HG02763 (cell line): ENCODE data around the gene SIRT6.
"Not testable (repeated sequence)": the region's sequence is repeated elsewhere in the genome, so short reads cannot be mapped to it uniquely, and the experiment has no call there.

ENCODE experiments used
- ATAC-seq: cut with Tn5 transposase; IDR thresholded peaks from one replicate; pipeline ENCODE4 v1.9.1; 2021; ENCODE audit warnings: mild to moderate bottlenecking, moderate library complexity; ENCODE audit not compliant: unreplicated experiment

The SIRT6 gene

GRCh38 chr19:4175669-4175931, 6.8 kb downstream of the SIRT6 start:
- no peak for ATAC-seq

- ATAC-seq = no peak
These were observed 7.3 kb downstream of the SIRT6 start for GRCh38 chr19:4174895-4175668.

- no peak for ATAC-seq
These were observed 8.0 kb downstream of the SIRT6 start for GRCh38 chr19:4174213-4174894.

- ATAC-seq = no peak
These were observed 8.7 kb downstream of the SIRT6 start for GRCh38 chr19:4173479-4174212.

GRCh38 chr19:4172861-4173473, 9.4 kb downstream of the SIRT6 start:
- ATAC-seq = no peak

- no peak for ATAC-seq
These were observed 10.7 kb downstream of the SIRT6 start for GRCh38 chr19:4171676-4172075.

GRCh38 chr19:4164262-4164661, 18.1 kb downstream of the SIRT6 start:
- ATAC-seq = no peak

GRCh38 chr19:4161415-4162077, 20.8 kb downstream of the SIRT6 start:
- no peak for ATAC-seq

- ATAC-seq = not testable (repeated sequence)
These were observed 24.4 kb downstream of the SIRT6 start for GRCh38 chr19:4157971-4158370.

GRCh38 chr19:4157164-4157563, 25.2 kb downstream of the SIRT6 start:
- ATAC-seq = no peak

GRCh38 chr19:4154571-4155312, 27.6 kb downstream of the SIRT6 start:
- no peak for ATAC-seq

GRCh38 chr19:4152241-4152998, 29.9 kb downstream of the SIRT6 start:
- ATAC-seq = no peak

- ATAC-seq = no peak
These were observed 30.7 kb downstream of the SIRT6 start for GRCh38 chr19:4151623-4152022.

GRCh38 chr19:4149518-4150288, 32.7 kb downstream of the SIRT6 start:
- no peak for ATAC-seq

GRCh38 chr19:4144666-4145249, 37.6 kb downstream of the SIRT6 start:
- no peak for ATAC-seq

GRCh38 chr19:4142916-4143315, 39.4 kb downstream of the SIRT6 start:
- ATAC-seq = not testable (repeated sequence)

GRCh38 chr19:4140237-4140711, 42.1 kb downstream of the SIRT6 start:
- ATAC-seq = no peak

GRCh38 chr19:4139614-4140236, 42.6 kb downstream of the SIRT6 start:
- no peak for ATAC-seq
